ENCODE results near the gene LHX6.

GRCh38 chr9:122214507-122214906, 14.2 kb downstream of the LHX6 start:
- TF ChIP-seq, protein P1, sequence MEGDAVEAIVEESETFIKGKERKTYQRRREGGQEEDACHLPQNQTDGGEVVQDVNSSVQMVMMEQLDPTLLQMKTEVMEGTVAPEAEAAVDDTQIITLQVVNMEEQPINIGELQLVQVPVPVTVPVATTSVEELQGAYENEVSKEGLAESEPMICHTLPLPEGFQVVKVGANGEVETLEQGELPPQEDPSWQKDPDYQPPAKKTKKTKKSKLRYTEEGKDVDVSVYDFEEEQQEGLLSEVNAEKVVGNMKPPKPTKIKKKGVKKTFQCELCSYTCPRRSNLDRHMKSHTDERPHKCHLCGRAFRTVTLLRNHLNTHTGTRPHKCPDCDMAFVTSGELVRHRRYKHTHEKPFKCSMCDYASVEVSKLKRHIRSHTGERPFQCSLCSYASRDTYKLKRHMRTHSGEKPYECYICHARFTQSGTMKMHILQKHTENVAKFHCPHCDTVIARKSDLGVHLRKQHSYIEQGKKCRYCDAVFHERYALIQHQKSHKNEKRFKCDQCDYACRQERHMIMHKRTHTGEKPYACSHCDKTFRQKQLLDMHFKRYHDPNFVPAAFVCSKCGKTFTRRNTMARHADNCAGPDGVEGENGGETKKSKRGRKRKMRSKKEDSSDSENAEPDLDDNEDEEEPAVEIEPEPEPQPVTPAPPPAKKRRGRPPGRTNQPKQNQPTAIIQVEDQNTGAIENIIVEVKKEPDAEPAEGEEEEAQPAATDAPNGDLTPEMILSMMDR (IDR thresholded peaks at IDR 0.05): no peak
- no peak for TF ChIP-seq POLR2A (IDR thresholded peaks at IDR 0.05)

Data from upper lobe of left lung (tissue), 4 donors.